ENCODE data around the gene TCOF1.

TCOF1 gene

DNA sequence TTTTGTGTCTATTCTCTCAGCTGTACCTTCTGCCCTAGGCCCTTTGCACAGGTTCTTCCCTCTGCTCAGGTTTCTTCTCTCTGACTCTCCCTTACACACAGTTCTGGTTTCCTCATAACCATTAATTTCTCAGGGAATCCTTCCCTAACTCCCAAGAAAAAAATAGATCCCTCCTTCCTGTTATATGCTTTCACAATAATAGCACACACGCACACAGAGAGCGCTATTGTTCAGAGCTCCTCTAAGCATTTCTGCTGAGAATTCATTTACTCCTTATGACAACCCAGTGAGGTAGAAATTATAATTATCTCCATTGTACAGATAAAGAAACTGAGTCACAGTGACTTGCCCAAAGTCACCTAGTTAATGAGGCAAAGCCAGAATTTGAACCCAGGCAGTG, 1.7 kb upstream of the TCOF1 start:
- peaks cover 17% of the 10 kb centered on the region for H3K79me2 ChIP-seq (ENCODE audit: insufficient read depth, low read length)
- no peak overlapping the region for H3K9ac ChIP-seq (ENCODE audit: low read length)
- no peak overlapping the region for H2AFZ ChIP-seq (ENCODE audit: low read length)
- H3K4me1 ChIP-seq (ENCODE audit: insufficient read depth, low read length, severe bottlenecking), result peaks cover 23% of the 10 kb centered on the region
- H3K9me2 ChIP-seq (ENCODE audit: low read depth, low read length), result no peaks in the 10 kb centered on the region
- TF ChIP-seq, protein P1, sequence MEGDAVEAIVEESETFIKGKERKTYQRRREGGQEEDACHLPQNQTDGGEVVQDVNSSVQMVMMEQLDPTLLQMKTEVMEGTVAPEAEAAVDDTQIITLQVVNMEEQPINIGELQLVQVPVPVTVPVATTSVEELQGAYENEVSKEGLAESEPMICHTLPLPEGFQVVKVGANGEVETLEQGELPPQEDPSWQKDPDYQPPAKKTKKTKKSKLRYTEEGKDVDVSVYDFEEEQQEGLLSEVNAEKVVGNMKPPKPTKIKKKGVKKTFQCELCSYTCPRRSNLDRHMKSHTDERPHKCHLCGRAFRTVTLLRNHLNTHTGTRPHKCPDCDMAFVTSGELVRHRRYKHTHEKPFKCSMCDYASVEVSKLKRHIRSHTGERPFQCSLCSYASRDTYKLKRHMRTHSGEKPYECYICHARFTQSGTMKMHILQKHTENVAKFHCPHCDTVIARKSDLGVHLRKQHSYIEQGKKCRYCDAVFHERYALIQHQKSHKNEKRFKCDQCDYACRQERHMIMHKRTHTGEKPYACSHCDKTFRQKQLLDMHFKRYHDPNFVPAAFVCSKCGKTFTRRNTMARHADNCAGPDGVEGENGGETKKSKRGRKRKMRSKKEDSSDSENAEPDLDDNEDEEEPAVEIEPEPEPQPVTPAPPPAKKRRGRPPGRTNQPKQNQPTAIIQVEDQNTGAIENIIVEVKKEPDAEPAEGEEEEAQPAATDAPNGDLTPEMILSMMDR (IDR thresholded peaks at IDR 0.05; ENCODE audit: low read length), result no peak
- TF ChIP-seq EZH2 (IDR thresholded peaks at IDR 0.05; ENCODE audit: borderline replicate concordance, low read length), result no peak
- no peaks in the 10 kb centered on the region for H3K9me3 ChIP-seq (ENCODE audit: low read length)
- no peak overlapping the region for H3K27ac ChIP-seq (ENCODE audit: low read depth, low read length, poor library complexity, severe bottlenecking)
- H3K27me3 ChIP-seq (ENCODE audit: insufficient read depth, low read length), result no peaks in the 10 kb centered on the region
- H3K36me3 ChIP-seq (ENCODE audit: insufficient read depth, low read length), result peaks cover 15% of the 10 kb centered on the region; the same call in 1 of the 2 replicates
- no peak overlapping the region for H3K4me3 ChIP-seq (ENCODE audit: low read depth, low read length, poor library complexity, severe bottlenecking)
- H4K20me1 ChIP-seq (ENCODE audit: insufficient read depth, low read length), result no peaks in the 10 kb centered on the region
- no peak overlapping the region for H3K4me2 ChIP-seq (ENCODE audit: low read length)
- H3F3A ChIP-seq (ENCODE audit: insufficient read depth, low read length), result no peaks in the 10 kb centered on the region

DNA sequence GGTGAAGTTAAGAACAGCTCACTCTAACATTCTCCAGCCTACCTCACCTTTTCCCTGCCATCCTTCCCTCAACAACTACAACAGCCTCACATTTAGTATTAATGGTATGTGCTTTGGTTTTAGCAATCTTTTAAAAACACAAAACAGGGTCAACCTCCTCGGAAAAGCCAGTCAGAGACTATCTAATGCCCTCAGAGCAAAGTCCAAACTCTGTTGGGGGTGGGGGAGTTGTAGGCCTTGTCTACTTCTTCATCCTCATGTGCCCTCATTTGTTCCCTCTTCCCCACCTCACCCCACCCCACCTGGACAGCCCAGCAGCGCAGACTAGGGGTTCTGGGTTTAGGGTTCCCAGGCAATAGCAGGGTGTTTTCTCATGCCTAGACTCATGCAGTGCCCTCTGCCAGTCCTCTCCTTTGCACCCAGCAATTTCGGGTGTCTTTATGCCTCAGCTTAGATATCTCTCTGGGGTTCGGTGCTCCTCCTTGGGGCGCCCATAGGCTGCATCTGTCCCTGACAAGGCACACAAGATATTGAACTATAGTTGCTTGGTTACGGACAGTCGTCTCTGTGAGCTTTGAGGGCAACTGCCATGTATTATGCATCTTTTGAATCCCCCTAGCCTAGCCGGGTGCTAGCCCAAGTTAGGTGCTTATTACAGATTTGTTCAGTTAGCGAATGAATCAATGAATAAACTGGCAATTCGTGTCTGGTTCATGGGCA, 762 bp upstream of the TCOF1 start:
- H3K4me3 ChIP-seq (ENCODE audit: low read depth, low read length, poor library complexity, severe bottlenecking), result peak overlapping the region; percentile 95
- no peaks in the 10 kb centered on the region for H3K9me2 ChIP-seq (ENCODE audit: low read depth, low read length)
- peak overlapping the region; percentile 73 for H3K4me2 ChIP-seq (ENCODE audit: low read length)
- TF ChIP-seq EZH2 (IDR thresholded peaks at IDR 0.05; ENCODE audit: borderline replicate concordance, low read length), result no peak
- TF ChIP-seq, protein P1 (IDR thresholded peaks at IDR 0.05; ENCODE audit: low read length), result no peak
- peaks cover 21% of the 10 kb centered on the region for H3K4me1 ChIP-seq (ENCODE audit: insufficient read depth, low read length, severe bottlenecking)
- no peaks in the 10 kb centered on the region for H3K27me3 ChIP-seq (ENCODE audit: insufficient read depth, low read length)
- no peaks in the 10 kb centered on the region for H4K20me1 ChIP-seq (ENCODE audit: insufficient read depth, low read length)
- no peaks in the 10 kb centered on the region for H3F3A ChIP-seq (ENCODE audit: insufficient read depth, low read length)
- H3K9me3 ChIP-seq (ENCODE audit: low read length), result no peaks in the 10 kb centered on the region
- peaks cover 24% of the 10 kb centered on the region for H3K36me3 ChIP-seq (ENCODE audit: insufficient read depth, low read length)
- peak overlapping the region; percentile 42; the same call in 1 of the 2 replicates for H3K9ac ChIP-seq (ENCODE audit: low read length)
- H3K27ac ChIP-seq (ENCODE audit: low read depth, low read length, poor library complexity, severe bottlenecking), result no peak overlapping the region
- peaks cover 17% of the 10 kb centered on the region for H3K79me2 ChIP-seq (ENCODE audit: insufficient read depth, low read length)
- peak overlapping the region; percentile 91 for H2AFZ ChIP-seq (ENCODE audit: low read length)

DNA sequence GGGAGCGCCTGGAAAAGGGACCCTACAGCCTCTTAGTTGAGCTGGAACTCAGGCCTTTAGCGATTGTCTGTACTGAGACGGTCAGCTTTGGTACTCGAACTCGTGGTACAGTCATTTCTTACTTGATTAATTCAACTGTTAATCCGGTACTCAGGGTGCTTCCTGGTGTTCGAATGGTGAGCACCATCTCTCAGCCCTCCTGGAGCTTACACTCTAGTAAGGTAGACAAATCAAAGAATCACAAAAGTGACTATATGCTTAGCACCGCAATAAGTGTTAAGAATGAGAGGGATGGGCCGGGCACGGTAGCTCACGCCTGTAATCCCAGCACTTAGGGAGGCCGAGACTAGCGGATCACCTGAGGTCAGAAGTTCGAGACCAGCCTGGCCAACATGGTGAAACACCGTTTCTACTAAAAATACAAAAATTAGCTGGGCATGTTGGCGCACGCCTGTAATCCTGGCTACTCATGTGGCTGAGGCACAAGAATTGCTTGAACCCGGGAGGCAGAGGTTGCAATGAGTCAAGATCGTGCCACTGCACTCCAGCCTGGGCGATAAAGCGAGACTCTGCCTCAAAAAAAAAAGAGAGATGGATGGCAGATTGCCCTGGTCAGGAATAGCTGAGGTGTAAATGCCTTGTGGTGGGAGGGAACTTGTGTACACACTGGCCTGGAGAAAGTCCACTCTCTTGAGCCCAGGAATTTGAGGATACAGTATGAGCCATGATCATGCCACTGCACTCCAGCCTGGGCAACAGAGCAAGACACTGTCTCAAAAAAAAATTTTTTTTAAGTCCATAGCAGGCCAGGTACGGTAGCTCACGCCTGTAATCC, 981 bp downstream of the TCOF1 start:
- H3K4me2 ChIP-seq (ENCODE audit: low read length), result peak overlapping the region; percentile 79
- peak overlapping the region; percentile 95 for H3K4me3 ChIP-seq (ENCODE audit: low read depth, low read length, poor library complexity, severe bottlenecking)
- no peaks in the 10 kb centered on the region for H3F3A ChIP-seq (ENCODE audit: insufficient read depth, low read length)
- peaks cover 21% of the 10 kb centered on the region for H3K4me1 ChIP-seq (ENCODE audit: insufficient read depth, low read length, severe bottlenecking)
- peak overlapping the region; percentile 11 for H3K27ac ChIP-seq (ENCODE audit: low read depth, low read length, poor library complexity, severe bottlenecking)
- TF ChIP-seq EZH2 (IDR thresholded peaks at IDR 0.05; ENCODE audit: borderline replicate concordance, low read length), result no peak
- TF ChIP-seq, protein P1 (IDR thresholded peaks at IDR 0.05; ENCODE audit: low read length), result no peak
- H2AFZ ChIP-seq (ENCODE audit: low read length), result no peak overlapping the region
- peak overlapping the region; percentile 92 for H3K9ac ChIP-seq (ENCODE audit: low read length)
- peaks cover 41% of the 10 kb centered on the region for H3K36me3 ChIP-seq (ENCODE audit: insufficient read depth, low read length)
- H3K9me3 ChIP-seq (ENCODE audit: low read length), result no peaks in the 10 kb centered on the region
- H3K27me3 ChIP-seq (ENCODE audit: insufficient read depth, low read length), result no peaks in the 10 kb centered on the region
- no peaks in the 10 kb centered on the region for H3K9me2 ChIP-seq (ENCODE audit: low read depth, low read length)
- H4K20me1 ChIP-seq (ENCODE audit: insufficient read depth, low read length), result no peaks in the 10 kb centered on the region
- H3K79me2 ChIP-seq (ENCODE audit: insufficient read depth, low read length), result peaks cover 17% of the 10 kb centered on the region

Data from OCI-LY1 (cell line).